Ovary (tissue), 3 donors: ENCODE data around the gene AAK1.

Experiments used
- POLR2A ChIP-seq: fragments of 450-650 bp; IDR thresholded peaks from one replicate; pipeline ENCODE4 v1.6.1; 2017; ENCODE audit warnings: antibody characterized with exemption, mild to moderate bottlenecking, moderate library complexity
- TF ChIP-seq, protein P1 (sequence below), 3 donors: fragments of 450-650 bp in 2 of 3; fragments of 200-600 bp in 1 of 3; IDR thresholded peaks; one replicate each; pipeline versions ENCODE4 v1.5.1 to v1.8.0; 2016 to 2022; ENCODE audit warnings: antibody characterized with exemption in 3 of 3, mild to moderate bottlenecking in 1 of 3
- donor health status: DM: no; HTN: no; CAD: no.

DNA sequence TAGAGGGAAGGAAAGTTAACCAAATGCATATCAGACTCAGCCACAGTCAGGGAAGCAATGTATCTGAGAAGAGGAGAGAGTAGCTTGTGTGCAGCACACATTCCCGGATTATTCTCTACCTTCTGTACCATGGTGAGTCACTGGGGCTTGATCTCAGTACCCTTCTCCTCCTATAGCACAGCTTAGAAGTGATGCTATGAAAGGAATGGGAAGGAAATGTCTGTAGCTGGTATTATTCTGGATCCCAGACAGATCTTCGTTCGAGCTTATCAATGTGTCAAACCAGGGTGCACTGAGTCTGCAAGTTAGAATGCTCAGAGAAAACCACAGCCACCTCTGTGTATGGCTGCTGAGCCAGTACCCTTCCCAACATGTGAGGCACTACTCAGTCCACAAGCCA lies 118.3 kb downstream of the AAK1 start:
- TF ChIP-seq, protein P1, sequence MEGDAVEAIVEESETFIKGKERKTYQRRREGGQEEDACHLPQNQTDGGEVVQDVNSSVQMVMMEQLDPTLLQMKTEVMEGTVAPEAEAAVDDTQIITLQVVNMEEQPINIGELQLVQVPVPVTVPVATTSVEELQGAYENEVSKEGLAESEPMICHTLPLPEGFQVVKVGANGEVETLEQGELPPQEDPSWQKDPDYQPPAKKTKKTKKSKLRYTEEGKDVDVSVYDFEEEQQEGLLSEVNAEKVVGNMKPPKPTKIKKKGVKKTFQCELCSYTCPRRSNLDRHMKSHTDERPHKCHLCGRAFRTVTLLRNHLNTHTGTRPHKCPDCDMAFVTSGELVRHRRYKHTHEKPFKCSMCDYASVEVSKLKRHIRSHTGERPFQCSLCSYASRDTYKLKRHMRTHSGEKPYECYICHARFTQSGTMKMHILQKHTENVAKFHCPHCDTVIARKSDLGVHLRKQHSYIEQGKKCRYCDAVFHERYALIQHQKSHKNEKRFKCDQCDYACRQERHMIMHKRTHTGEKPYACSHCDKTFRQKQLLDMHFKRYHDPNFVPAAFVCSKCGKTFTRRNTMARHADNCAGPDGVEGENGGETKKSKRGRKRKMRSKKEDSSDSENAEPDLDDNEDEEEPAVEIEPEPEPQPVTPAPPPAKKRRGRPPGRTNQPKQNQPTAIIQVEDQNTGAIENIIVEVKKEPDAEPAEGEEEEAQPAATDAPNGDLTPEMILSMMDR (IDR thresholded peaks at IDR 0.05): no peak
- TF ChIP-seq POLR2A: no peak
